Lung microvascular endothelial cell (primary cell): ENCODE results near the gene SVEP1. TPM values are rescaled to one million over a fixed set of nuclear protein-coding genes. Genes with fewer than 3 reads are reported as not detected.
"Not testable (repeated sequence)": the region's sequence is repeated elsewhere in the genome, so short reads cannot be mapped to it uniquely, and the experiment has no call there.

Source experiments
- DNase-seq, 2 donors: peaks; one replicate each; pipeline versions ENCODE4 v3.0.0 to v3.0.0-alpha.2; 2010; ENCODE audit warnings: low read depth in 2 of 2
- total RNA-seq: library from RNA; depleted of rRNA; stranded (reverse); fragments of >200 nt; gene quantifications from 2 replicates; pipeline ENCODE4 v1.2.1, GENCODE V29; 2014

SVEP1 gene
- total RNA-seq, 1 donor from 2014 or later = under 0.01 TPM

DNA sequence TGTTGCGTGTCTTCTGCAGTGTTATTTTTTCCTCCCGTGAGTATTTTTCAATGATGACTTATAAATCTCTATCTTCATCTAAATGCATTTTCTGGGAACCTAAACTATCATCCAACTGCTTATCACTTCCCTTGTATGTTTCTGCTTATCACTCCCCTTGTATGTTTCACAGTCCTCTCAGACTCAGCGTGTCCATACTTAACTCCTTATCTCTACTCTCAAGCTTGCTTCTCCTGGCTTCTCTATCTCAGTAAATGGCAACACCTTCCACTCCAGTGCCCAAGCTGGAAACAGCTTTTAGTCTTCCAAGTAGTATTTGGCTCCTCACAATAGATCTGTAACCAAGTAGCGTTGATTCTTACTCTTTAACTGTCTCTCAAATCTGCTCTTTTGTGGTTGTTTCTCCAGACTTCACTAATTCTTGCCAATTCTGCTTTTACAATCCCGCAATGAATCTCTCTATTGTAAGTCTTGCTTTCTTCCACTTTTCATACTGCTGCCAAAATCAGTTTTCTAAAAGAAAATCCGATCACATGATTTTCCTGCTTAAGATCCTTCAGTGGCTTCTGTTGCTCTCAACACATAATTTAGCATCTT is 208.0 kb downstream of the SVEP1 start:
- no peak for DNase-seq

DNA sequence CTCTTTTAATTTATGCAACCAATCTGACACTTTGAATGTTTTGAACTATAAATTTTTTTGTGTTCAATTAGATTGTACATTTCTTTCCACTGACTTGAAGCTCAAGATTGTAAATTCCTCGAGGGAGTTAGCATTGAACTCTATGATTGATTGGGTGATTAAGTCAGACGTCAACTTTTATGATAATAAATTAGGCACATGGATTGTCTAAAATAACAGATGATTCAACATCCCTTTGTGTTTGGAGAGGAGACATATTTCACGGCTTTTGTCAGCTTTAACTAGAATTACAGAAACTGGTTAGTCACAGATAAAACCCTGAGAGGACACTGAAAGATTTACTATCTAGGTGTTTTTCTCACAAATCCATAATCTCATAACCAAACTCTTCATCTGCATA is 209.2 kb downstream of the SVEP1 start:
- DNase-seq = peak in 1 of 2 donors; percentile 18

DNA sequence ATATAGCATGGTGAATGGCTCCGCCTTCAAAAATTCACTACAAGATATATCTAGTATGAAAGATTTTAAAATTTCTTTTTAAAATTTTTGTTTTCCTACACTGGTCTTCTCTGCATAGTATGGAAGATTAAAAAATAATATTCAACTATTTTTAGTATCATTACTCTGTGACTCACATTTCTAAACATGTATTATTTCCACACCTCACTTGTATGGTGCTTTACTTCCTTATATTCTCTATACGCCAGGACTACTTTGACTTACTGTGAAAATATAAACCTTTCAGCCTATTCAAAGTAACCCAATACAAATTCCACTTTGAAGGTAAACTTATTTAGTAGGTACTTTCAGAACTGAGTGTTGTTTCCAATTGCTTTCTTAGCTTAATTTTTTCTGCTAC is 215.1 kb downstream of the SVEP1 start:
- no peak for DNase-seq

DNA sequence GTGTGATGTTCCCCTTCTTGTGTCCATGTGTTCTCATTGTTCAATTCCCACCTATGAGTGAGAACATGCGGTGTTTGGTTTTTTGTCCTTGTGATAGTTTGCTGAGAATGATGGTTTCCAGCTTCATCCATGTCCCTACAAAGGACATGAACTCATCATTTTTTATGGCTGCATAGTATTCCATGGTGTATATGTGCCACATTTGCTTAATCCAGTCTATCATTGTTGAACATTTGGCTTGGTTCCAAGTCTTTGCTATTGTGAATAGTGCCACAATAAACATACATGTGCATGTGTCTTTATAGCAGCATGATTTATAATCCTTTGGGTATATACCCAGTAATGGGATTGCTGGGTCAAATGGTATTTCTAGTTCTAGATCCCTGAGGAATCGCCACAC is 220.5 kb downstream of the SVEP1 start:
- not testable (repeated sequence) for DNase-seq

DNA sequence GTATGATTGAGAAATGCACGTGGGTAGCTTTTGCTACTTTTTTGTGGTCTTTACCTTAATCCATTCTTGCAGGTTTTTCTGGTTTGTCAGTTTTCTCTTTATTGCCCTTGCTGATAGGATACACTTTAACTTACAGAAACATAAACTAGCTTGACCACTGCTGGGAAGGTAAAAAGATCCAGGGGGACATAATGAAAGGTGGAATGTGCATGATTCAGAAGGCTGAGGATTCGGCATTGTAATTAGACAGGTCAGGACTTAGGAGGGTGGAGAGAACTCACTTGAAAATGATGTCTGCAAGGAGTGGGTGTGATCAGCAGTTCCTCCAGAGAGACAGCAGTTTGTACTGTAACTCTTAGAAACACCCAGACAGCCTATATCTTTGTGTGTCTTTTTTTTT is 222.0 kb downstream of the SVEP1 start:
- DNase-seq = no peak

DNA sequence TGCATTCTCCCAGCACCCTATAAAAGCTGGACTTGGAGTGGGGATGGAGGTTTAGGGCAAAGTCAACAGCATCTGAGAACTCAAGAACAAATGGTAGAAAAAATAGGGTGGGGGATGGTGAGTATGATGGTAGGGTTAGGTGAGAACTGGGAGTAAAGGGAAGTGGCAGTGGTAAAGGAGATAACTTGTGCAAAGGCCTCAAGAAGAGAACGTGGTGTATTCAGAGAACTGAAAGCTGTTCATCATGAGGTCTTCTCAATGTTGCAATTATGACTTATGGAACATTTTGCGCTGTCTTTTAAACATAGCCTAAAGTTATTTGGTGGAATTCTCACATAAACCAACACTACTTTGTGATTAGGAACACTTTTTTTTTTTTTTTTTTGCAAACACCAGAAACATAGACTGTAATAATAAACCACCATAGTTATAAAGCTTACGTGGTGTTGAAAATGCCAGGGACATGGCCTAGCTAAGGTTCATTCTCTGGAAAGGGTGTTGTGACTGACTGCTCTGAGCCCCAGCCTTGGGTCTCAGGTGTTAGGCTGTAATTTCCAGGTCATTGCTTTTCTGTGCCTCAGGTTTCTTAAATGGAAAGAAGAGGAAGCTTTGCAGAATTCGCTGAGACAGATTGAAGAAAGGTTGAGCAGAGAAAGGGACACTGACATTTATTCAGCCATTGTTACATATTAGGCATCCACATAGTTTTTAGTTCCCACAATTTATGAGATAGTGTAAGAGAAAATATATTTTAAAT is 222.7 kb downstream of the SVEP1 start:
- DNase-seq = no peak

DNA sequence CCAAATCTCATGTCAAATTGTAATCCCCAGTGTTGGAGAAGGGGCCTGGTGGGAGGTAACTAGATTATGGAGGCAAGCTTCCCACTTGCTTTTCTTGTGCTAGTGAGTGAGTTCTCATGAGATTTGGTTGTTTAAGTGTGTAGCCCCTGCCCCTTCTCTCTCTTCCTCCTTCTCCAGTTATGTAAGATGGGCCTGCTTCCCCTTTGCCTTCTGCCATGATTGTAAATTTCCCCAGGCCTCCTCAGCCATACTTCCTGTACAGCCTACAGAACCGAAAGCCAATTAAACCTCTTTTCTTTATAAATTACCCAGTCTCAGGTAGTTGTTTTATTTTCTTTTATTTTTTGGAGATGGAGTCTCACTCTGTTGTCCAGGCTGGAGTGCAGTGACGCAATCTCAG is 223.6 kb downstream of the SVEP1 start:
- DNase-seq = no peak

DNA sequence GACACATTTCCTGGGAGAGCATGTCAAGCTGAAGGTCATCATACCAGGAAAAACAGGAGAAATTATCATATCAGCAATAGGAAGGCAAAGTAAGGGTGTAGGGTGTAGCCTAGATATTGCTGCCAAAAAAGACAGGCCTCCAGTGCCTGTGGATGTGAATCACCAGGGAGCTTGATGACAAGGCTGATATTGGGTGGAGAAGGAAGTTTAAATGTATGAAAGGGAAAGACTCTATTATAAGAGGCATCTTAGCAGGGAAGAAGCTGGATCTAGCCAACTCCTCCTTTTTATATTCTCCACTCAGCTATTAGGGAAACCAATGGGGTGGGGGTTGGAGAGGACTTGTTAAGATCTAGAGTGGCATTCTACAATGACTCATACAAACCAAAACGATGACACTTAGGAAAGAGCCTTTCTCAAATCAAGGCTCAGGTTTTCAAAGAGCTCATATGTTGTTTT is 228.5 kb downstream of the SVEP1 start:
- peak in 1 of 2 donors; percentile 36 for DNase-seq

DNA sequence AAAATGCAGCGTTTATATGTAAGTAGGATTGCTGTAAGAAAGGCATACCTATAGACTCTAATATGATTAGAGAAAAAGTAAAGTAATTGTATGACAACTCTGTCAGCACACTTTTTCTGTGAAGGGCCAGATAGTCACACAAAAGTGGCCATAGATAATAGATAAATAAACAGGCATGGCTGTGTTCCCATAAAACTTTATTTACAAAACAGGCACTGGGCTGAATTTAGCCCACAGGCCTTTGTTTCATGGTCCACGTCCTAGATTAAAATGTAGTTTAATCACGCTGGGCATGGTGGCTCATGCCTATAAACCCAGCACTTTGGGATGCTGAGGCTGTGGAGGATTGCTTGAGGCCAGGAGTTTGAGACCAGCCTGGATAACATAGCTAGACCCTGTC is 233.2 kb downstream of the SVEP1 start:
- no peak for DNase-seq

DNA sequence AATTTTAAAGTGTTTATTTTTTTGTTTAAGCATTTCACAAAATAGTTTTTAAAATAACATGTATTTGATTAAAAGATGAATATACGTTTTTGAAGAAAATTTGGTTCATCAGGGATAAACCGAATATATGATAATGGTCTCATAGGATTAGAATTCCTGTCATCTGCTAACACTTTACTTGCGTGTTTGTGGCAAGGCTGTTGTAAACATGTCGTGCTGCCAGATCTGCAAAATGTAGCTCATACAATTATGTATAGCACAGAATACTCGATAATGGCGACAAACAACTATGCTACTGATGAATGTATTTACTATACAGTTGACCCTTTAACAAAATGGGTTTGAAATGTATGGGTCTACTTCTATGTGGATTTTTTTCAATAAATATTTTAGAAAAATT is 234.7 kb downstream of the SVEP1 start:
- DNase-seq = no peak

DNA sequence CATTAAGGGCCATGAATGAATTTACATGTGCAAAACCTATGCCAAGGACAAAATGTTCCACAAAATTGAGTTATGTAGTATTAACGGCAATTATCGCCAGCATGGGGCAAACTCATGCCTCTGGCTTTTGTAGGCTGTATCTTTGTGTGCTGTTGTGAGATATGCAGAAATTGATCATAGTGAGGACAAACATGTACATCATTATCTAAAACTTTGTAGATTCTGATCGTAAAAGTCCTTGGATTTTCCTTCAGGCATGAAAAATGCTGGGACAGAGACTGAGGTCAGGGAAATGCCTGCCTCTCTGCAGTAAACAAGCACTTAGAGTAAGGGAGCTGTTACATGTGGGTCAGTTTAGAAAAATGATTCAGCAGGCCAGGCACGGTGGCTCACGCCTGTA is 236.0 kb downstream of the SVEP1 start:
- no peak for DNase-seq

DNA sequence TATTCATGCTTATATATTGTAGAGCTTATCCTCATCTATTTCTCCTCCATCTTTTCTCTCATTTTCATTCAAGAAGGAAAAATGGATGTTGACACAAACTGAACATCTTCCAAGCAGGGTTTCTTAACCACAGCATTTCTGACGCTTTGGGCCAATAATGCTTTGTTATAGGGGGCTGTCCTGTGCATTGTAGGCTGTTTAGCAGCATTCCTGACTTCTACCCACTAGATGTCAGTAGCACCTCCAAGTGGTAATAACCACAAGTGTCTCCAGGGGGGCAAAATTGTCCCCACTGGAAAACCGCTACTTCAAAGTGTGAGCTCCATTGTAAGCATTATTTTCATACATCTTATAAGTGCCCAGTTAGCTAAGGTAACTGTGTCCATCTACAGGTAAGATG is 239.2 kb downstream of the SVEP1 start:
- DNase-seq = peak; percentile 5 to 7

DNA sequence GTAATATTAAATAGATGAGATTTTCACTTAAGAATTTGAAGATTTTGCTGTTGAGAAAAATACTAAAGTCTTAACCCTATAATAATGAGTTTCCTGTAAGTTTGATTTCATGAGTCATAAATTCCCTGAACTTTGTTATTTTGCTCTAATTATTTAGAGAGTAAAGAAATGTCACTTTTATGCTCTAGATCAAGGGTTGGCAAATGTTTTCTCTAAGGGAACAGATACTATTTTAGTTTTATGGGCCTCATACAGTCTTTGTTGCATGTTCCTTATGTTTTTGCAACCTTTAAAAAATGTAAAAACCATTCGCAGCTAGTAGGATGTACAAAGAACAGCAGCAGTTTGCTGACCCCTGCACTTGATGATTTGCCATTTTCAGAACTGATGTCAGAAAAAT is 241.4 kb downstream of the SVEP1 start:
- no peak for DNase-seq

DNA sequence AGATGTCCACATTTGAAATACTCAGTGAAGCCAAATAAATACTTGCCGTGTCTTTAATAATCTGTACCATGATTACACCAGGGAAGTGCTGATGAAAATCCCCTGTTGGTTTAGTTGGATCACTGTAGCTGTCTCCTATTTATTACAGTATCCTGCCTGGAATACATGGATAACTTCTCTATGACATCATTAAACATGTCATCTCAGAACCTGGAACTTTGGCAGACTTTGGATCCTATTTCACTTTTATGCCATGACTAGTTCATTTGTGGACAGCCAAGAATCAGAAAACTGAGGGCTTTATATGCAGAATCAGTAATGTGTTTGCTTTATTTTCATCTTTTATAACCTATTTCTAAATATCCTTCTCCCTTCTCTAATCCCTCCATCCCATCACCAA is 241.8 kb downstream of the SVEP1 start, which contains the start of gene TXNDC8:
Gene TXNDC8 (minus strand): TSS at position 137 of the 400 bp plus-strand sequence.
- no peak for DNase-seq

DNA sequence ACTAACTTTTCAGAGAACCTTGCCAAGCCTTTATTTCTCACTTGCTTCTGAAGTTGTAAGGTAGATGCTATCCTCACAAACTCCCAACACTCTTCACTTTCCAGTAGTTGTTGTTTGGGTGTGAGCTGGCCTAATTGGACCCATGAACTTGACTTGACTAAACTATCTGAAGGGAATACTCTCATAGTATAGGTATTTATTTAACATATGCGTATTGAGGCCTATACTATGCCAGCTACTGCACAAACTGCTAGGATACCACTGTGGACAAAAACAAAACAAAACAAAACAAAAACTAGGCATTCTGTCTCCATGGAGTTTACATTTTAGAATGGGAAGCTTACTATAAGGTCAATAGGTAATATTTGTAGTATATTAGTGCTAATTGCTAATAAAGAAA is 243.2 kb downstream of the SVEP1 start:
- DNase-seq = no peak

DNA sequence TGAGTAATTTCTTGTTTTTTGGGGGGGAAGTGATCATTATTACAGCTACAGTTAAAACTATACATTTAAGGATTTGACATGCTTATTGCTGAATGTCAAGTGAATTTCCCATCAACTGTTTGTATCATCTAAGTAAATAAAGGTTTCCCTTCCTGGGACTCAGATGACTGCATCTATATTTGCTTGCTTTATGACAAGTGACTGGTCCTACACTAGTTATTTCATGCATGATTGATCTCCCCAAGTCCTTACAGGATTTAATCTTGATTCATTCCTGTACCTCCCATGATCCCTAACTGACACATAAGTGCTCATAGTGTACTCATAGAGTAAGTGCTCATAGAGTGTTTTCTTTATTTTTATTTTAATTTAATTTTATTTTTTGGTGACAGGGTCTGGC is 244.7 kb downstream of the SVEP1 start:
- no peak for DNase-seq

DNA sequence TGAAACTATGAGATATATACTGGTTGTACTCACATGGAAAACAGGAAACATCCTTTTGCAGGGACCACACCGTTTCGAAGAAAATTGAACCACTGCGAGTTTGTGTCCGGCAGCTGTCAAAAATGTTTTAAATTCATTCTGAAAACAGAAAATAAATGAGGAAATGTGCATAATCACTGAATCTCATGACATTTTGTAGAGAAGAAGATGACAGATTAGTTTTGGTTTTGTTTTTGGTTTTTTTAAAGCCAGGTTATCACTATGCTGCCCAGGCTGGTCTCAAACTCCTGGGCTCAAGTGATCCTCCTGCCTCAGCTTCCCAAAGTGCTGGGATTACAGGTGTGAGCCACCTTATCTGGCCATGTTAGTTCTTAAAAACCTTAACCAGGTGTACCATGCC is 245.4 kb downstream of the SVEP1 start:
- no peak for DNase-seq

DNA sequence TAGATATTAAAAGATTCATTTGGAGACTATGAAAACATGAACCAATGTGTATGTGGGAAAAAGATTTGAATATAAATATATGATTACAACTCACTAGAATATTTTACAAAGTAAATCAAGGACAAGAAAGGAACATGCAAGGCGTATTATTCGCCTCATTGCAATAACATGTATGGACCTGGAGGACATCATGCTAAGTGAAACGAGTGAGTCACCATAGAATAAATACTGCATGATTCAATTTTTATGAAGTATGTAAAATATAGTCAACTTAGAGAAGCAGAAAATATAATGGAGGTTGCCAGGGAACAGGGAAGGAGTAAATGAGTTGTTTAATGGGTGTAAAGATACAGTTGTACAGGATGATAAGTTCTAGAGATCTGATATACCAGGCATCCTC is 246.8 kb downstream of the SVEP1 start:
- no peak for DNase-seq

DNA sequence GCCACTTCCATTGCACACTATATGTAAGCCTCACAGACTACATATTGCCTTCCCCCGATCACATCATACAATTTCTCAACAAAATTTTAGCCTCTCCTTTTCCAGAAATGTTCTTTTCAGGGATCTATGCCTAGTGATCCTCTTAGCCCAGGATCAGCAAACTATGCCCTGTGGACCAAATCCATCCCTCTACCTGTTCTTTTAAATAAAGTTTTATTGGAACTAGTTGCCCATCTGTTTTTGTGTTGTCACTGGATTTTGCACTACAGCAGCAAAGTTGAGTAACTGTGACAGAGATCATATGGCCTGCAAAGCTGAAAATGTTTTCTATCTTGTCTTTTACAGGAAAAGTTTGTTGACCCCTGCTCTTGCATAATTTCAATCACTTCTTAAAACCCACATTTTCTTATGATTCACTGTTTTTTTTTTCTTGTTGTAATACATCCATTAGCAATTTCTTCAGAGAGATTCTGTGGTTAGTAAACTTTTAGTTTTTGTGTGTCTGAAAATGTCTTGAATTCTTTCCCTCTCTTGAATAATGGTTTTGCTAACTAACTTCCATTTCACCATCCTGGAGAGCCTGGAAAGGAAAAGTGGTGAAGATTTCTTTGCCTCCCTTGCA is 248.9 kb downstream of the SVEP1 start:
- DNase-seq = no peak

DNA sequence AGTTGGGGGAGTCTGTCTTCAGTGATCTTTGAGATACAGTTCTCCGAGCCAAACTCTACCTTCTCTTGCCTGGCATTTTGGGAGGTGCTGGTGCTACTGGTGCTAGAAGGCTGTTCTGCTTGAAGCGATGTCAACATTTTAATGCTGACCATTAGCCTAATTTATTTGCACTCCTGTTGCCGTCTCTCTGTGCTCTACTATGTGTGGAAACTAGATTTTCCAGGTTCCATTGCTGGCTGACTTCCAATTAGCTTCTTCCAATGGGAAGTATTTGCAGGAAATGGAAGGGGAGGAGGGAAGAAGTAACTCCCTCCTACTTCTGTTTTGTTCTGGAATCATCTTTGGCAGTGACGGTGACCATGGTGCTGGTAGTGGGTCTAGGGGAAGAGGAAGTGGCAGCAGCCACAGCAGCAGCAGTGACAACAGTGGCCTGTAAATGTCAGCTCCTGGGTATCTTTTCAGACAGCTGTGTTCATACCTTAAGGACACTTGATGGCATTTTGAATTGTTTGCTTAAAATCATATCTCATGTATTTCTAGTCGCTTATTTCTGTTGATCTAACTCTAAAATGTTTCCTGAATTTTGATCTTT is 249.8 kb downstream of the SVEP1 start:
- DNase-seq = peak in 1 of 2 donors; percentile 33

DNA sequence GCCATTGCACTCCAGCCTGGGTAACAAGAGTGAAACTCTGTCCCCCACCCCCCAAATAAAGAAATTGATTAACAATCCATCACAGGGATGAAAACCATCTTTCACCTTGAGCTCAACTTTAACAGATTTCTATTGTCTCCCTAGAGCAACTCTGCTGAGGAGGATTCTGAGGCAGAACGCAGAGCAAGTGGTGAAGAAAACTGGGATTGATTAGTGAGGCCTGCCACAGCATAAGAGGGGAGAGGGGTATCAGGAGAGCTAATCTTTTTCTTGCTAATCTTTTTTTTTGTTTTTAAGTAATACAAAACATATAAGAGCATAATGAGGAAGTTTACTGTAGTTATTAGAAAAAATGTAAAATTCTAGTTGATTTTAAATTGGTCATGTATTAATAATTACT is 250.8 kb downstream of the SVEP1 start:
- DNase-seq = no peak

DNA sequence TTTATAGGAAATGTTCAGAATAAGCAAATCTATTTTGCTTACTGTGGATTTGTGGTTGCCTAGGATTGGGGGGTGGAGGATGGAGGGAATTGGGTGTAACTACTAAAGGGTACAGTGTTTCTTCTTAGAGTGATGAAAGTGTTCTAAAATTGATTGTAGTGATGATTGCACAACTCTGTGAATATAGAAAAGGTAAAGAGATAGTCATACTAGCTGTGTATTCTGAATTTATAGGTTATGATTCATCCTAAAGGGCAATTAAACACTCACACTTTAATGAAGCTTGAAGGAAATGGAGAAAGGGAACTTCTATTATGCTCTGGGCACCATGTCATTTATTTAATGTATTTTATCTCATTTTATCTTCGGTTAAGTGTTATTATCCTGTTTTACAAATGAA is 251.8 kb downstream of the SVEP1 start:
- DNase-seq = no peak
